GM18498 (cell line): ENCODE measurements around the gene RFTN1.

Source experiments
- ATAC-seq: cut with Tn5 transposase; IDR thresholded peaks from one replicate; pipeline ENCODE4 v1.9.1; 2021; ENCODE audit warnings: mild to moderate bottlenecking, moderate library complexity; ENCODE audit not compliant: unreplicated experiment

The RFTN1 gene

GRCh38 chr3:16365491-16366128 is 147.9 kb downstream of the RFTN1 start:
- no peak for ATAC-seq

DNA sequence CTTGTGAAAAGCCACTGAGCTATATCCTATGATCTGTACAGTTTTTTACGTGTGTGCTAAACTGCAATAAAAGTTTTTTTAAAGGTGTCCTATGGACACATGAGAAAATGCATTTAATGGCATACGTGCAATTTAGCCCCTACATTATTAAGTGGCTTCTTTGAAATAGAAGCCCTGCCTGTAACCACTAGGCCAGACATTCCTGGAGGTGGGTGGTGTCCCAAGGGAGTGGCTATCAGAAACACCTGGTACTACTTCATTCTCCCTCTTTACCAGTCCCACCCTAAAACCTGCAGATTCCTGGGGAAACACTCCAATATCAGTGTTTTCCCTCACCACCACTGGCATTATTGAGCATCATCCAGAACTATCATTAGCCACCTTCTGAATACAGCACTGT is 148.5 kb downstream of the RFTN1 start:
- ATAC-seq = no peak

DNA sequence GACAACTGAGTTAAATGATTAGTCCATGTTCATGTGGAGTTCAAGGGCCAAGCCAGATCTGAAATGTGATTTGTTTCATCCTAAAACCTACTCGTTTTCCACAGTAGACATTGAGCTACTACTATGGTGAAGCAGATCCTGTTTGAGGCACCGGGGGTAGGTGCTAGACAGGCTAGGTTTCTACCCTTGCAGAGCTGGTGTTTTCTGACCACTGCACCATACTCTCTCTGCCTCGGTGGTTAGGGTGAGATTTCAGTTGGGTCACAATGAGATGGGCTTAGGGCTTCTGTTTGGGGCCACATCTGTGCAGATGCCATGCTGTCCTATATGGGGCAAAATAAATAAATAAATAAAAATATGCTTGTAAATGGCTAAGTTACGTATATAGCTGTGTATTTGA is 149.2 kb downstream of the RFTN1 start:
- ATAC-seq = no peak

GRCh38 chr3:16363636-16364035 is 149.9 kb downstream of the RFTN1 start:
- ATAC-seq = no peak

DNA sequence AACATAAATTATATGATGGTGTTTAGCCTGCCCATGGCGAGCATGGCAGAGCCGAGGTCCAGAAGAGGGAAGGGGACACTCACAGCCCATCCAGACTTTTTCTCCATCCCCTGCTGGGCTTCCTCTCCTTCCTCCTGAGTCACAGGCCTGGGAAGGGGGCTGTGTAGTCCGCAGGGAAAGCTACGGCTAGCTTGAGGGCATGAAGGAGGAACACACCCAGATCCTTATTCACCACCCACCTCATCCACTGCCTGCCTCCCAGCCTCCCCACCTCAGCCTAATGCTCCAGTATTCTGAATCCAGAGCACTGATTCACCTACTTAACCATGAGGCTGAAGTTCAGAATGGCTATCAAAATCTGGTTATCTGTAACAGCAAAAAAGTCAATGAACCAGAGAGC is 150.7 kb downstream of the RFTN1 start:
- no peak for ATAC-seq

DNA sequence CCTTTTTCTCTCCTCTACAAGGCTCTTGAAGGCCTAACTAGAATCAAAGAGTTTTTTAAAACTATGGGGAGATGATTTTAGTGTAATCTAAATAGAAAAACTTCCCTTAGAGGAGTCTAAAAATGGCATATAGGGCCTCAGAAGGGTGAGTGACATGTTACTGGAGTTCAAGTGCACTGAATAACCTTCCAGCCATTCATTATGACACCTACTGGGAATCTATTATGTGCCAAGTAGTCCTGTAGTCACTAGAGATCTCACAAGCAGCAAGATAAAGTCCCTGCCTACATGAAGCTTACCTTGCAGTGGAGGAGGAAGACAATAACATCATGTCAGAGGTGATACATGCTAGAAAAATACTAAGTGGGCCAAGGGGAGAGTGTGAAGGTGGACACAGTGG is 152.4 kb downstream of the RFTN1 start:
- ATAC-seq = no peak

- no peak for ATAC-seq
These were observed 154.2 kb downstream of the RFTN1 start for GRCh38 chr3:16359331-16359730.

DNA sequence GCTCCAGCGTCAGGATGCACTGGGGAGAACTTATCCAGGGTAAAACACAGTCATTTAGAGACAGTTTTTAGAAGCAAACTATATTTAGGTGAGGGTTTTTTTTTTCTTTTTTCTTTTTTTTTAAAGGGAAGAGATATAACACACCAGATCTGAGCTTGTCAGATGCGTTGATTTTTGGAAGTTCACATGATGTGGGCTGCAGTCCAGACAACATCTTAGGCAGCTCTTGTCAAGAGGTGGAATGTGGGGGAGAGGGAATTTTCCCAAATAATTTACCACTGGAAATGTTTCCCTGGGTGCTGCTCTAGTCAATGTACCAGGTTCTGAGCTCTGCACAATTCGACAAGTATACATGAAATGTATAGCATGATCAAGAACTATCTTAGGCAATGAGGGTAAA is 155.2 kb downstream of the RFTN1 start:
- no peak for ATAC-seq

GRCh38 chr3:16357186-16358121 is 156.0 kb downstream of the RFTN1 start:
- no peak for ATAC-seq

DNA sequence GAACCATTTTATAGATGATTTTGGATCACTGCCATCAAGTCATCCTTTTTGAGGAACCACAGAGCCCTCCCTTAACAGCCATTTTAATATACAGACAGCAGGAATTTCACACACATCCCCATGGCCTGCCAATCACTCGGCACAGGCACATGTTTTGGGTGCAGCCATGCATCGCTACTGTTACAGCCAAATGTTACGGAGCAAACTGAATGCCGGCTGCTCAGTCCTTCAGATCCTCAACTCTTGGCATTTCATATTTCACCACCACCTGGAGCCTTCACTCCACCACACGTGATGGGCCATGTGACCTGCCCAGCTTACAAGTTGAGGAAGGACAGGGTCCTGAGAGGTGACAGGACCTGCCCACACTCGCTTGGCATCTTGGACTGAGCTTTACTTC is 157.7 kb downstream of the RFTN1 start:
- ATAC-seq = no peak

GRCh38 chr3:16354291-16354690 is 159.2 kb downstream of the RFTN1 start:
- no peak for ATAC-seq

DNA sequence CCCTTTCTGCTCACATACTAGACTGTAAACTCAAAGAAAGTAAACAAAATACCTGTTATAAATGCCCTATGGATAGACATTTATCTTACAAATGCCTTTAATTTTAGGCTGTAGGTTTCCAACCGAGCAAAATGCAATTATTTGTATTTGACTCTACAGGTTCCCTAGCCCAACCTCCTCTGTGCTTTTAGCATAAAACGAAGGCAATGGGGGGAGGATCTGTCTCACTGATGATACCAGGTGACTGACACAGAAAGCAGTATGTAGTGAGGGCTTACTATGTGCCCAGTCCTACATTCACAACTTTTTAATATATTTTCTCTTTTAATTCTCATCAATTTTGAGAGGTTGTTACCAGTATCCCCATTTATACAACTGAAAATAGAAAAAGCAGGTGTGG is 161.1 kb downstream of the RFTN1 start:
- no peak for ATAC-seq

- no peak for ATAC-seq
These were observed 162.7 kb downstream of the RFTN1 start for GRCh38 chr3:16350597-16351318.

DNA sequence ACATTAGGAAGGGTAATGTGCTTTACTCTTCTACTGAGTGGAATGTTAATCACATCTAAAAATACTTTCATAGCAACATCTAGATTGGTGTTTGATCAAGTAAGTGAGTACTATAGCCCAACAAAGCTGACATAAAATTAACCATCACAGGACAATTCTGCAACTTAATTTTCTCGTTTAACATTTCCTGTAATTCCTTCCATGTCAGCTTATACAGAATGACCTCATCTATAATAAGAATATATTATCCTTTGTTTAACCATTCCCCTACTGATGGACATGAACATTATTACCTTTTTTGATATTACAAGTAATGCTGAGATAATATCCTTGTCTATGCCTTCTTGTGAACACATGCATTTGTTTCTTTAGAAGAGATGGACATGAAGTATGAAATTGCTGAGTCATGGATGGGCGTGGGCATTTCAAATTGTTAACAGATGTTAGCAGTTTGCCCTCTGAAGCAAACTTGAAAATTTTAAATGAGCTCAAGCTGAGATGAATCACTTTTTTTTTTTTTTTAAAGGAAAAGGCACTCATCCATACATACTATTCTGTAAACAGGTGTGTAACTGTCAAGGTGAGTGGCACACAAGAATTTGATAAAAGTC is 163.4 kb downstream of the RFTN1 start:
- ATAC-seq = no peak

- no peak for ATAC-seq
These were observed 166.0 kb downstream of the RFTN1 start for GRCh38 chr3:16347548-16347947.

DNA sequence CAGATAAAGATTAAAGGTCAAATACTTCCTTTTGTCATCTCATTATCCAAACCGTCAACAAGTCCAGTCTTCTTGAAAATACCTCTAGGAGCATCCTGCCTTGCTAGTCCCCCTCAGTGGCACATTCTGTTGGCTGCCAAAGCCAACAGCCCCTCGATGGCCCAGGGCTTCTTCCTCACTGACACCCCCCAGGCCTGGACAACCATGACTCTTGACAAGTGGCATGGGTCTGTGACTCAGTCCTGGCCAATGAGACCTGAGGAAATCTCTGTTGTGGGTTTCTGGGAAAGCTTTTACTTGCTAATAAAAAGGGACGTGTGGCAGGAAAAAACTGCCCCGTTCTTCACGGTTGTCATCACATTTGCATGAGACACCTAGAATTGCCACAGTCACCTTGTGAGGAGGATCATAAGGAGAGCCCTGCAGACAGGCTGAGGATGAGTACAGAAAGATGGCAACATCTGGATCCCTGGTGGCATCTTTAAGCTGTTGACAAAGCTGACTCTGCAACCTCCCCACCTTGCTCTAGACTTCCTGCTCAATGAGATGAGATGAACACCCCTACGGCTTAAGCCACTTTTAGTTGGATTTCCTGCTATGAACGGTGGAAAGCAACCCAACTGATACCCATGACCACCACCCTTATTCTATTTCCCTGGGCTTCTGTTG is 167.0 kb downstream of the RFTN1 start:
- no peak for ATAC-seq

- ATAC-seq = no peak
These were observed 170.4 kb downstream of the RFTN1 start for GRCh38 chr3:16343101-16343500.

GRCh38 chr3:16338999-16339398 is 174.5 kb downstream of the RFTN1 start:
- no peak for ATAC-seq

DNA sequence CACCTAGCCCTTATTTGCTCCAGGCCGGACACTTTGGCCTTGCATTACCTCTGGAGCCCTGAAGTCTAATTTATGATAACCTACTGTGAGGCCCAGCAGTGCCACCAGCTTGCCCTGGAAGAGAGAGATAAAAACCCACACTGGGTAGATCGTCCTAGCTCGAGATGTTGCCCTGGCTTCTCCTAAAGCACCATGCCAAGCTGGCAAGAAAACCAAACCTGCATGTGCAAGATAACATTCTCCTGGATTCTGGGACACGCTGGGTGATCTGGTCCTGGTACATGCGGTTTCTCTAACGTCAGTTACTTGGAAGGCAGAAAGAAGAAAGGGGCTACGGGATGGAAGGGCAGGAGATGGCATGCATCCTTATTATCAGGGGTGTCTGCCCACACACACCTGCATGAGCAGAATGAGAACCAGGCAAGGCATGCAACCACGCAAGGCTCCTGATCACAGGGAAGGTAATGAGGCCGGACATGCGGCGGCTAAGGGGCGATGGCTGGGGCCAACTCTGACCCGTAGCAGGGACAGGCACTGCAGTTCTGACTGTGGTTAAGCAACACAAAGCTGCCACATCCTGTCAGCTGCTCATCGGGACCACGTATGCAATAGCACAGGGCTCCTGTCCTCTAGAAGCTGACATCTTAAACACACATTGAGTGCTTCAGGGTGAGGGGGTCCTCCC is 175.5 kb downstream of the RFTN1 start:
- peak; percentile 83 for ATAC-seq

DNA sequence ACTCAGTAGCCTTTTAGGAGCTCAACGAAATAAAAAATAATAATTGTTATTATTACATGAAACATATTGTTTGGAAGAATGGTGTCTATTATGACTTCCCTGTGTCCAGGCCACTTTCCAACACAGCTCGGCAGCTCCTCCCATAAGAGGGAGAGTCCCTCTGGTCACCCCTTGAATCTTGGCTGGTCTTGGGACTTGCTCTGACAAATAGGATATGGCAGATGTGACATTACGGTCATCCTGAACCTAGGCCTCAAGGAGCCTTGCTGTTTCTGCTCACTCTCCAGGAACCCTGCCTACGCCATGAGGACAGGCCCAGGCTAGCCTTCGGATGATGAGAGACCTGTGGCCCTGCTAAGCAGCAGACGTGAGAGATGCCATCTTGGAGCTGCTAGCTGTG is 176.7 kb downstream of the RFTN1 start:
- no peak for ATAC-seq
